NCI-H1105 treated with DMSO at 0.1 percent for 48 hours (cell line): ENCODE measurements around the gene CT45A7.
"Not testable (repeated sequence)": the region's sequence is repeated elsewhere in the genome, so short reads cannot be mapped to it uniquely, and the experiment has no call there.

Source experiments
- DNase-seq: peaks from one replicate; lab custom pipeline; 2025; lab: John Stamatoyannopoulos, UW

Gene CT45A7

GRCh38 chrX:135837180-135837579, at the start of gene CT45A7:
TSS of gene CT45A7 (minus strand) at chrX:135837280. CDS start at chrX:135833533, 3,747 bp downstream.
- not testable (repeated sequence) for DNase-seq

GRCh38 chrX:135882741-135883140, 45.7 kb upstream of the CT45A7 start:
- not testable (repeated sequence) for DNase-seq

GRCh38 chrX:135871712-135872111, 34.6 kb upstream of the CT45A7 start, which contains the start of gene CT45A9:
TSS of gene CT45A9 (minus strand) at chrX:135871812. CDS start at chrX:135868061, 3,751 bp downstream.
- DNase-seq, result not testable (repeated sequence)

- DNase-seq, result not testable (repeated sequence)
These were observed 17.4 kb upstream of the CT45A7 start, which contains the start of gene CT45A8 for GRCh38 chrX:135854438-135854837. TSS of gene CT45A8 (minus strand) at chrX:135854538. CDS start at chrX:135850783, 3,755 bp downstream.

- not testable (repeated sequence) for DNase-seq
These were observed 17.2 kb downstream of the CT45A7 start, which contains the start of gene CT45A2 for GRCh38 chrX:135819912-135820311. TSS of gene CT45A2 (minus strand) at chrX:135820012. CDS start at chrX:135816265, 3,747 bp downstream.

GRCh38 chrX:135802687-135803086, 34.4 kb downstream of the CT45A7 start, which contains the start of gene CT45A6:
TSS of gene CT45A6 (minus strand) at chrX:135802787. CDS start at chrX:135798993, 3,794 bp downstream.
- DNase-seq, result not testable (repeated sequence)

GRCh38 chrX:135785403-135785802, 51.7 kb downstream of the CT45A7 start, which contains the start of gene CT45A5:
TSS of gene CT45A5 (minus strand) at chrX:135785503. CDS start at chrX:135781729, 3,774 bp downstream.
- DNase-seq, result not testable (repeated sequence)
